ENCODE data around the gene ABT1.

DNA sequence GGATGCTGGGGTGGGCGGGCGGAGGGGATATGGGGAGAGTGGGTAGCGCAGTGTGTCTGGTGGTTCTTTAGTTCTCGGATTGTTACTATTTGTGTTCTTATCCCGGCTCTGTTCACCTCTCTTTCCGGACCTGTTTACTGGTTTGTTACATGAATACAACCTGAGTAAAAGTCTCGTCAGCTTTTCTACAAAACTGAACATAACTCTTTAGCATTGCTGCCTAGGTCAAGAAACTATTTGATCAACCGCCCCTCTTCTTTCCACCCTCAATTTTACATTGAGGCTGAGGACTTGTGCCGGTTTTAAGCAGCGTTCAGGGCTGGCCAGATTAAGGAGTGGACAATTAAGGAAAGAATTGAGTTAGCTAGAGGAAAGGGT, 625 bp downstream of the ABT1 start:
- TF ChIP-seq NR3C1 (CRISPR knock-in tag; conservative IDR thresholded peaks at IDR 0.05; ENCODE audit: low read depth): no peak
- TF ChIP-seq CREB1 (CRISPR knock-in tag; IDR thresholded peaks at IDR 0.05): no peak
- no peak for TF ChIP-seq TCF7 (CRISPR knock-in tag; IDR thresholded peaks at IDR 0.05; ENCODE audit: low read depth)
- TF ChIP-seq, protein P1, sequence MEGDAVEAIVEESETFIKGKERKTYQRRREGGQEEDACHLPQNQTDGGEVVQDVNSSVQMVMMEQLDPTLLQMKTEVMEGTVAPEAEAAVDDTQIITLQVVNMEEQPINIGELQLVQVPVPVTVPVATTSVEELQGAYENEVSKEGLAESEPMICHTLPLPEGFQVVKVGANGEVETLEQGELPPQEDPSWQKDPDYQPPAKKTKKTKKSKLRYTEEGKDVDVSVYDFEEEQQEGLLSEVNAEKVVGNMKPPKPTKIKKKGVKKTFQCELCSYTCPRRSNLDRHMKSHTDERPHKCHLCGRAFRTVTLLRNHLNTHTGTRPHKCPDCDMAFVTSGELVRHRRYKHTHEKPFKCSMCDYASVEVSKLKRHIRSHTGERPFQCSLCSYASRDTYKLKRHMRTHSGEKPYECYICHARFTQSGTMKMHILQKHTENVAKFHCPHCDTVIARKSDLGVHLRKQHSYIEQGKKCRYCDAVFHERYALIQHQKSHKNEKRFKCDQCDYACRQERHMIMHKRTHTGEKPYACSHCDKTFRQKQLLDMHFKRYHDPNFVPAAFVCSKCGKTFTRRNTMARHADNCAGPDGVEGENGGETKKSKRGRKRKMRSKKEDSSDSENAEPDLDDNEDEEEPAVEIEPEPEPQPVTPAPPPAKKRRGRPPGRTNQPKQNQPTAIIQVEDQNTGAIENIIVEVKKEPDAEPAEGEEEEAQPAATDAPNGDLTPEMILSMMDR (IDR thresholded peaks at IDR 0.05): no peak
- no peak for TF ChIP-seq USF1 (CRISPR knock-in tag; IDR thresholded peaks at IDR 0.05)
- TF ChIP-seq ATF1 (CRISPR knock-in tag; IDR thresholded peaks at IDR 0.05): no peak
- no peak for TF ChIP-seq ETV6 (CRISPR knock-in tag; IDR thresholded peaks at IDR 0.05)
- TF ChIP-seq EMX1 (CRISPR knock-in tag; IDR thresholded peaks at IDR 0.05): no peak
- TF ChIP-seq, protein P2, sequence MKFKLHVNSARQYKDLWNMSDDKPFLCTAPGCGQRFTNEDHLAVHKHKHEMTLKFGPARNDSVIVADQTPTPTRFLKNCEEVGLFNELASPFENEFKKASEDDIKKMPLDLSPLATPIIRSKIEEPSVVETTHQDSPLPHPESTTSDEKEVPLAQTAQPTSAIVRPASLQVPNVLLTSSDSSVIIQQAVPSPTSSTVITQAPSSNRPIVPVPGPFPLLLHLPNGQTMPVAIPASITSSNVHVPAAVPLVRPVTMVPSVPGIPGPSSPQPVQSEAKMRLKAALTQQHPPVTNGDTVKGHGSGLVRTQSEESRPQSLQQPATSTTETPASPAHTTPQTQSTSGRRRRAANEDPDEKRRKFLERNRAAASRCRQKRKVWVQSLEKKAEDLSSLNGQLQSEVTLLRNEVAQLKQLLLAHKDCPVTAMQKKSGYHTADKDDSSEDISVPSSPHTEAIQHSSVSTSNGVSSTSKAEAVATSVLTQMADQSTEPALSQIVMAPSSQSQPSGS (CRISPR knock-in tag; IDR thresholded peaks at IDR 0.05; ENCODE audit: borderline replicate concordance, low read depth): no peak
- TF ChIP-seq SP1 (CRISPR knock-in tag; conservative IDR thresholded peaks at IDR 0.05): no peak
